CD14-positive monocyte (primary cell): Measurements from ENCODE around the gene SNRNP200. TPM values are rescaled to one million over a fixed set of nuclear protein-coding genes. Genes with fewer than 3 reads are reported as not detected.

Experiments used
- DNase-seq, 3 donors: peaks; one replicate each; pipeline ENCODE4 v3.0.0-alpha.2; 2011 to 2022
- H2AFZ ChIP-seq: 2 replicates; pipeline ENCODE4 v1.6.0; 2012; ENCODE audit warnings: mild to moderate bottlenecking, low read depth, low read length, inconsistent platforms; ENCODE audit not compliant: insufficient read depth, poor library complexity, severe bottlenecking
- H3K27ac ChIP-seq, 2 donors: 1 replicate in 1 of 2; 2 replicates in 1 of 2; pipeline ENCODE4 v1.5.1; 2012 to 2013; ENCODE audit warnings: low read length in 2 of 2, control low read depth in 1 of 2, inconsistent platforms in 1 of 2, low read depth in 1 of 2, mild to moderate bottlenecking in 1 of 2
- H3K27me3 ChIP-seq, 2 donors: one replicate each; pipeline versions ENCODE4 v1.6.0 to v1.6.1; 2011 to 2013; ENCODE audit warnings: low read length in 2 of 2; ENCODE audit not compliant: control insufficient read depth in 2 of 2, insufficient read depth in 2 of 2
- H3K36me3 ChIP-seq, 2 donors: replicated peaks in 1 of 2; 1 replicate in 1 of 2; 2 replicates in 1 of 2; pipeline versions ENCODE4 v1.5.1 to v1.6.1; 2012 to 2013; ENCODE audit warnings: low read length in 2 of 2, control low read depth in 1 of 2, inconsistent platforms in 1 of 2, mild to moderate bottlenecking in 1 of 2; ENCODE audit not compliant: insufficient read depth in 2 of 2, control insufficient read depth in 1 of 2
- H3K4me1 ChIP-seq, 2 donors: 1 replicate in 1 of 2; 2 replicates in 1 of 2; pipeline versions ENCODE4 v1.5.1 to v1.6.1; 2012 to 2013; ENCODE audit warnings: low read length in 2 of 2, control low read depth in 1 of 2, inconsistent platforms in 1 of 2, mild to moderate bottlenecking in 1 of 2, moderate library complexity in 1 of 2; ENCODE audit not compliant: insufficient read depth in 2 of 2, control insufficient read depth in 1 of 2
- H3K4me2 ChIP-seq: replicated peaks from 2 replicates; pipeline ENCODE3; 2012; ENCODE audit warnings: low read length, moderate library complexity, mild to moderate bottlenecking; ENCODE audit not compliant: poor library complexity, severe bottlenecking; ENCODE audit errors: extremely low read depth
- H3K4me3 ChIP-seq, 3 experiments: fragments of 200-600 bp in 1 of 3; sonication (generic) in 1 of 3; replicated peaks in 1 of 3; 1 replicate in 2 of 3; 2 replicates in 1 of 3; pipeline ENCODE4 v1.5.1; 2011 to 2013; ENCODE audit warnings: low read length in 3 of 3, mild to moderate bottlenecking in 3 of 3, control low read depth in 2 of 3, low read depth in 2 of 3, inconsistent platforms in 1 of 3, moderate library complexity in 1 of 3
- H3K79me2 ChIP-seq: 2 replicates; pipeline ENCODE4 v1.6.0; 2012; ENCODE audit warnings: mild to moderate bottlenecking, control low read depth, inconsistent platforms, low read length, moderate library complexity; ENCODE audit not compliant: insufficient read depth
- H3K9ac ChIP-seq: 2 replicates; pipeline ENCODE4 v1.6.0; 2017; ENCODE audit warnings: low read length, mild to moderate bottlenecking; ENCODE audit not compliant: insufficient read depth, poor library complexity, severe bottlenecking
- H3K9me3 ChIP-seq, 2 donors: replicated peaks in 1 of 2; 1 replicate in 1 of 2; 2 replicates in 1 of 2; pipeline versions ENCODE4 v1.5.1 to v1.6.1; 2012 to 2013; ENCODE audit warnings: low read length in 2 of 2, control low read depth in 1 of 2; ENCODE audit not compliant: control insufficient read depth in 1 of 2, insufficient read depth in 1 of 2
- H4K20me1 ChIP-seq: 2 replicates; pipeline ENCODE4 v1.6.0; 2012; ENCODE audit warnings: mild to moderate bottlenecking, low read length, control low read depth, moderate library complexity; ENCODE audit not compliant: insufficient read depth
- H3K27ac Mint-ChIP-seq, 7 donors: one replicate each; pipeline ENCODE4 v1.8.0; 2020; ENCODE audit warnings: mild to moderate bottlenecking in 7 of 7, mixed read lengths in 7 of 7, moderate library complexity in 6 of 7, inconsistent platforms in 2 of 7
- H3K27me3 Mint-ChIP-seq, 3 donors: one replicate each; pipeline ENCODE4 v1.8.0; 2021 to 2022; ENCODE audit warnings: low read depth in 3 of 3, mild to moderate bottlenecking in 3 of 3, mixed read lengths in 3 of 3, moderate library complexity in 3 of 3, inconsistent platforms in 1 of 3
- H3K36me3 Mint-ChIP-seq, 2 donors: one replicate each; pipeline ENCODE4 v1.8.0; 2020; ENCODE audit warnings: mixed read lengths in 2 of 2, inconsistent platforms in 1 of 2, mild to moderate bottlenecking in 1 of 2
- H3K4me1 Mint-ChIP-seq: one replicate; pipeline ENCODE4 v1.8.0; 2020; ENCODE audit warnings: mild to moderate bottlenecking, mixed read lengths
- H3K4me3 Mint-ChIP-seq, 2 donors: one replicate each; pipeline ENCODE4 v1.8.0; 2020; ENCODE audit warnings: mild to moderate bottlenecking in 2 of 2, mixed read lengths in 2 of 2, moderate library complexity in 1 of 2
- H3K9me3 Mint-ChIP-seq, 7 donors: one replicate each; pipeline ENCODE4 v1.8.0; 2020 to 2022; ENCODE audit warnings: mixed read lengths in 7 of 7, mild to moderate bottlenecking in 6 of 7, moderate library complexity in 6 of 7, inconsistent platforms in 2 of 7
- WGBS: methylation state at CpG from one replicate; pipeline ENCODE4 v1.1.5; 2013; ENCODE audit warnings: missing lambda C conversion rate; ENCODE audit not compliant: insufficient coverage; 5-methylcytosine and 5-hydroxymethylcytosine counted together
- intact Hi-C, 2 donors: fragments of 100-400 bp; cut with micrococcal nuclease; formaldehyde crosslinking; loops; one replicate each; pipeline versions ENCODE4 v1.15.0 to v1.15.1; 2023
- polyA plus RNA-seq, 3 donors: library from polyadenylated mRNA; depleted of rRNA in 1 of 3; unstranded in 2 of 3; stranded (reverse) in 1 of 3; fragments of 300-500 nt in 2 of 3; fragments of >200 nt in 1 of 3; fragmentation: Illumina TruSeq in 2 of 3; gene quantifications; 1 replicate in 2 of 3; 2 replicates in 1 of 3; pipeline ENCODE4 v1.2.3, GENCODE V29; 2012 to 2021
- TF ChIP-seq, protein P1 (sequence below): fragments of 200-600 bp; IDR thresholded peaks from one replicate; pipeline ENCODE4 v1.8.0; 2022; ENCODE audit warnings: antibody characterized with exemption, mild to moderate bottlenecking

SNRNP200 gene
- polyA plus RNA-seq, 3 donors: 27.2 to 122 (median 36.1) TPM

DNA sequence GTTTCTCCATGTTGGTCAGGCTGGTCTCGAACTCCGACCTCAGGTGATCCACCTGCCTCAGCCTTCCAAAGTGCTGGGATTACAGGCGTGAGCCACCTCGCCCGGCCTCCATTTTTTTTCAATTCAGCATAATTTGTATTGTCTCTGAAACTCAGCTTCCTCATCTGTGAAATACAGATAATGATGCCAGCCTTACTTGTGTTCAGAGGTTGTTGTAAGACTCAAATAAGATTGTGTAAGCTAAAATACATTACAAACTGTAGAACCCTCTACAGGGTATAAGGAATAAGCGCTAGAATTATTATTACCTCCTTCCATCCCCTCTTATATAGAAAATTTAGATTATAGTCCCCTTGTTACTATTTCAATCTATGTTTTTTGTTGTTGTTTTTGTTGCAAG is 71.9 kb downstream of the SNRNP200 start:
- DNase-seq: peak in 1 of 3 donors; percentile 46
- H2AFZ ChIP-seq: no peak overlapping the region
- H3K27ac ChIP-seq: peak overlapping the region; percentile 56 to 71
- H3K4me3 ChIP-seq: peak overlapping the region in 1 of 3 experiments; percentile 8
- Mint-ChIP-seq H3K4me3 (peak overlapping the region in 1 of 2 donors; percentile 74), H3K4me1 (peaks cover 18% of the 10 kb centered on the region), H3K9me3 (peaks cover 0 to 3% (median 0%) of the 10 kb centered on the region in 7 donors), H3K27me3 (peaks cover 0 to 2% (median 0%) of the 10 kb centered on the region in 3 donors), H3K36me3 (peaks cover 18 to 25% of the 10 kb centered on the region in 2 donors), H3K27ac (peak overlapping the region; percentile 83 to 95 (median 93))
- peaks cover 2 to 21% of the 10 kb centered on the region in 2 donors for H3K36me3 ChIP-seq
- intact Hi-C loops: no loop called here
- TF ChIP-seq, protein P1, sequence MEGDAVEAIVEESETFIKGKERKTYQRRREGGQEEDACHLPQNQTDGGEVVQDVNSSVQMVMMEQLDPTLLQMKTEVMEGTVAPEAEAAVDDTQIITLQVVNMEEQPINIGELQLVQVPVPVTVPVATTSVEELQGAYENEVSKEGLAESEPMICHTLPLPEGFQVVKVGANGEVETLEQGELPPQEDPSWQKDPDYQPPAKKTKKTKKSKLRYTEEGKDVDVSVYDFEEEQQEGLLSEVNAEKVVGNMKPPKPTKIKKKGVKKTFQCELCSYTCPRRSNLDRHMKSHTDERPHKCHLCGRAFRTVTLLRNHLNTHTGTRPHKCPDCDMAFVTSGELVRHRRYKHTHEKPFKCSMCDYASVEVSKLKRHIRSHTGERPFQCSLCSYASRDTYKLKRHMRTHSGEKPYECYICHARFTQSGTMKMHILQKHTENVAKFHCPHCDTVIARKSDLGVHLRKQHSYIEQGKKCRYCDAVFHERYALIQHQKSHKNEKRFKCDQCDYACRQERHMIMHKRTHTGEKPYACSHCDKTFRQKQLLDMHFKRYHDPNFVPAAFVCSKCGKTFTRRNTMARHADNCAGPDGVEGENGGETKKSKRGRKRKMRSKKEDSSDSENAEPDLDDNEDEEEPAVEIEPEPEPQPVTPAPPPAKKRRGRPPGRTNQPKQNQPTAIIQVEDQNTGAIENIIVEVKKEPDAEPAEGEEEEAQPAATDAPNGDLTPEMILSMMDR: no peak
- peak overlapping the region; percentile 37 for H3K4me2 ChIP-seq
- no peaks in the 10 kb centered on the region for H3K27me3 ChIP-seq
- WGBS: 81% methylated on average over 3 of the region's 6 CpGs
- no peaks in the 10 kb centered on the region for H3K9me3 ChIP-seq
- H3K9ac ChIP-seq: no peak overlapping the region
- H4K20me1 ChIP-seq: no peaks in the 10 kb centered on the region
- H3K4me1 ChIP-seq: peaks cover 22 to 24% of the 10 kb centered on the region in 2 donors
- H3K79me2 ChIP-seq: peaks cover 5% of the 10 kb centered on the region

DNA sequence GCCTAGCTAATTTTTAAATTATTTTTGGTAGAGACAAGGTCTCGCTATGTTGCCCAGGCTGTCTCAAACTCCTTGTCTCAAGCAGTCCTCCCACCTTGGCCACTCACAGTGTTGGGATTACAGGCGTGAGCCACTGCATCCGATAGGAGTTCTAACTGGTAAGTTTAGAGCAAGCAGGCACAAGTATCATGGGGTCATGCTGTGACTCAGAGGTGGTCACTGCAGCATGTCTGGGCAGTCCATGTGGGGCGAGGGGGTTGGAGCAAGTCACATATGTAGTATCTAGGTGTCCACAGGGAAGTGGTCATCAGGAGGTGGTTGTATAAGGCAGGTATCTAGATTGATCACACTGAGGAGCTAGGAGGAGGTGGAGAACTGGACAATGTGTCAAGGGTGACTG is 74.0 kb downstream of the SNRNP200 start:
- Histone ChIP-seq H3K4me2 (no peak overlapping the region), H3K4me1 (peaks cover 22 to 24% of the 10 kb centered on the region in 2 donors), H3K9ac (no peak overlapping the region), H3K27me3 (no peaks in the 10 kb centered on the region), H3K9me3 (no peaks in the 10 kb centered on the region), H2AFZ (no peak overlapping the region), H3K36me3 (peaks cover 0 to 4% of the 10 kb centered on the region in 2 donors), H3K4me3 (no peak overlapping the region), H4K20me1 (no peaks in the 10 kb centered on the region), H3K79me2 (peaks cover 20% of the 10 kb centered on the region), H3K27ac (no peak overlapping the region)
- peaks cover 0 to 2% (median 0%) of the 10 kb centered on the region in 3 donors for H3K27me3 Mint-ChIP-seq
- H3K9me3 Mint-ChIP-seq: peaks cover 0 to 3% (median 0%) of the 10 kb centered on the region in 7 donors
- no peak for DNase-seq
- TF ChIP-seq, protein P1: no peak
- peaks cover 18% of the 10 kb centered on the region for H3K4me1 Mint-ChIP-seq
- no peak overlapping the region for H3K27ac Mint-ChIP-seq
- no peak overlapping the region for H3K4me3 Mint-ChIP-seq
- WGBS: 100% methylated on average over 4 of the region's 4 CpGs
- H3K36me3 Mint-ChIP-seq: peaks cover 10 to 15% of the 10 kb centered on the region in 2 donors
- intact Hi-C loops: no loop called here
